Naive thymus-derived CD4-positive, alpha-beta T cell (primary cell): Measurements from ENCODE around the gene ACAP2. TPM values are rescaled to one million over a fixed set of nuclear protein-coding genes. Genes with fewer than 3 reads are reported as not detected.

ENCODE experiments used
- ATAC-seq: fragments of 150-1000 bp; cut with Tn5 transposase; 2 replicates; pipeline ENCODE4 v1.10.0; 2021; ENCODE audit warnings: mild to moderate bottlenecking, moderate library complexity
- CTCF ChIA-PET: fragments of 350-600 bp; sonication (Branson Sonifier 250); formaldehyde crosslinking; loops from one replicate; lab custom pipeline; 2021; ENCODE audit warnings: antibody characterized with exemption; lab: Charles Lee
- POLR2A ChIA-PET: fragments of 350-600 bp; sonication (Branson Sonifier 250); formaldehyde crosslinking; loops from one replicate; lab custom pipeline; 2021; ENCODE audit warnings: antibody characterized with exemption, inconsistent platforms; lab: Charles Lee
- DNase-seq, 9 donors: peaks; one replicate each; pipeline versions ENCODE4 v3.0.0 to v3.0.0-alpha.2; 2020 to 2022; ENCODE audit warnings: mixed read lengths in 1 of 9
- H3K27ac ChIP-seq: one replicate; pipeline ENCODE4 v1.7.0; 2013; ENCODE audit warnings: mild to moderate bottlenecking, low read depth, low read length, moderate library complexity
- H3K27me3 ChIP-seq, 2 donors: one replicate each; pipeline ENCODE4 v1.7.0; 2013; ENCODE audit warnings: low read length in 2 of 2, mild to moderate bottlenecking in 2 of 2, moderate library complexity in 2 of 2; ENCODE audit not compliant: control insufficient read depth in 2 of 2, insufficient read depth in 2 of 2
- H3K36me3 ChIP-seq, 3 experiments: 1 replicate in 2 of 3; 2 replicates in 1 of 3; pipeline ENCODE4 v1.7.0; 2013; ENCODE audit warnings: low read length in 3 of 3, mild to moderate bottlenecking in 3 of 3, moderate library complexity in 1 of 3; ENCODE audit not compliant: insufficient read depth in 3 of 3, control insufficient read depth in 2 of 3
- H3K4me1 ChIP-seq, 2 donors: one replicate each; pipeline ENCODE4 v1.7.0; 2013; ENCODE audit warnings: low read length in 2 of 2, mild to moderate bottlenecking in 2 of 2, moderate library complexity in 1 of 2; ENCODE audit not compliant: control insufficient read depth in 2 of 2, insufficient read depth in 2 of 2
- H3K4me3 ChIP-seq: 2 replicates; pipeline ENCODE4 v1.7.0; 2013; ENCODE audit warnings: mild to moderate bottlenecking, low read length
- H3K9me3 ChIP-seq, 3 experiments: 1 replicate in 2 of 3; 2 replicates in 1 of 3; pipeline ENCODE4 v1.7.0; 2013; ENCODE audit warnings: low read length in 3 of 3; ENCODE audit not compliant: control insufficient read depth in 2 of 3
- H3K27ac Mint-ChIP-seq, 9 donors: one replicate each; pipeline ENCODE4 v1.8.0; 2020 to 2022; ENCODE audit warnings: mixed read lengths in 9 of 9, mild to moderate bottlenecking in 8 of 9, moderate library complexity in 5 of 9, inconsistent platforms in 2 of 9
- H3K27me3 Mint-ChIP-seq, 5 donors: one replicate each; pipeline ENCODE4 v1.8.0; 2021 to 2022; ENCODE audit warnings: mixed read lengths in 5 of 5, mild to moderate bottlenecking in 1 of 5
- H3K36me3 Mint-ChIP-seq, 5 donors: one replicate each; pipeline ENCODE4 v1.8.0; 2020 to 2022; ENCODE audit warnings: mixed read lengths in 5 of 5, mild to moderate bottlenecking in 3 of 5, inconsistent platforms in 1 of 5
- H3K4me1 Mint-ChIP-seq, 7 donors: one replicate each; pipeline ENCODE4 v1.8.0; 2020 to 2022; ENCODE audit warnings: mixed read lengths in 7 of 7, mild to moderate bottlenecking in 3 of 7, inconsistent platforms in 1 of 7
- H3K4me3 Mint-ChIP-seq, 10 donors: one replicate each; pipeline ENCODE4 v1.8.0; 2020 to 2022; ENCODE audit warnings: mild to moderate bottlenecking in 10 of 10, mixed read lengths in 10 of 10, moderate library complexity in 6 of 10, inconsistent platforms in 2 of 10
- H3K9me3 Mint-ChIP-seq, 11 donors: one replicate each; pipeline ENCODE4 v1.8.0; 2020 to 2022; ENCODE audit warnings: mixed read lengths in 11 of 11, mild to moderate bottlenecking in 4 of 11, inconsistent platforms in 1 of 11, moderate library complexity in 1 of 11
- intact Hi-C, 2 donors: fragments of 100-400 bp; cut with micrococcal nuclease; formaldehyde crosslinking; loops; one replicate each; pipeline ENCODE4 v1.15.1; 2023
- polyA plus RNA-seq, 2 donors: library from polyadenylated mRNA; unstranded; fragments of 300-500 nt; fragmentation: Illumina TruSeq; gene quantifications; one replicate each; pipeline ENCODE4 v1.2.3, GENCODE V29; 2021
- total RNA-seq, 6 experiments: library from RNA in 5 of 6; stranded (reverse) in 5 of 6; gene quantifications; 1 replicate in 5 of 6; 2 replicates in 1 of 6; pipeline ENCODE4 v1.2.3 and lab custom pipeline; 2021 to 2026

The ACAP2 gene
- total and polyA plus RNA-seq, 7 experiments from 2014 or later: 40.1 to 111 (median 72.6) TPM

- no peaks in the 10 kb centered on the region for H3K27me3 ChIP-seq
- Mint-ChIP-seq H3K9me3 (no peaks in the 10 kb centered on the region), H3K27ac (peak overlapping the region; percentile 68 to 90 (median 82)), H3K27me3 (no peaks in the 10 kb centered on the region), H3K4me3 (peak overlapping the region; percentile 17 to 68 (median 56)), H3K36me3 (no peaks in the 10 kb centered on the region), H3K4me1 (peaks cover 12 to 20% (median 18%) of the 10 kb centered on the region in 7 donors)
- peak in 4 of 9 donors; percentile 17 to 25 (median 22) for DNase-seq
- POLR2A ChIA-PET: interaction anchor here (0.6 to 1.2 kb wide), 6 partner anchors 11 to 587 kb away, joined by 3 to 5 read pairs (median 3); partner anchors contain the start of genes LSG1 and XXYLT1
- H3K36me3 ChIP-seq: no peaks in the 10 kb centered on the region
- intact Hi-C loops: loop anchor here (1.0 kb wide), 3 partner anchors 152 to 573 kb away; partner anchors contain the start of gene FAM43A (in 1 of the 2)
- no peak overlapping the region for H3K4me3 ChIP-seq
- peaks cover 17 to 19% of the 10 kb centered on the region in 2 donors for H3K4me1 ChIP-seq
- peak overlapping the region; percentile 73 for H3K27ac ChIP-seq
- CTCF ChIA-PET: interaction anchor here (0.9 to 1.6 kb wide), 6 partner anchors 12 to 587 kb away, joined by 3 to 4 read pairs (median 4); partner anchors contain the start of gene XXYLT1
- no peaks in the 10 kb centered on the region for H3K9me3 ChIP-seq
- no peak for ATAC-seq
Measured at GRCh38 chr3:195258449-195259153, 184.2 kb downstream of the ACAP2 start.

GRCh38 chr3:195257454-195258448 lies 185.1 kb downstream of the ACAP2 start:
- POLR2A ChIA-PET: interaction anchor here (0.5 to 1.4 kb wide), 4 partner anchors 13 to 1088 kb away, joined by 3 to 5 read pairs (median 4); partner anchors contain the start of genes LSG1 and XXYLT1
- Mint-ChIP-seq H3K4me3 (peak overlapping the region in 5 of 10 donors; percentile 21 to 68 (median 58)), H3K9me3 (no peaks in the 10 kb centered on the region), H3K4me1 (peaks cover 12 to 20% (median 17%) of the 10 kb centered on the region in 7 donors), H3K27me3 (no peaks in the 10 kb centered on the region), H3K36me3 (no peaks in the 10 kb centered on the region), H3K27ac (peak overlapping the region in 8 of 9 donors; percentile 71 to 90 (median 83))
- no peak for ATAC-seq
- H3K27ac ChIP-seq: no peak overlapping the region
- no peaks in the 10 kb centered on the region for H3K27me3 ChIP-seq
- CTCF ChIA-PET: interaction anchor here (1.1 to 1.6 kb wide), 5 partner anchors 14 to 586 kb away, joined by 4 to 6 read pairs (median 4); partner anchors contain the start of gene XXYLT1
- no peak overlapping the region for H3K4me3 ChIP-seq
- no peaks in the 10 kb centered on the region for H3K36me3 ChIP-seq
- intact Hi-C loops: no loop called here
- peaks cover 17 to 19% of the 10 kb centered on the region in 2 donors for H3K4me1 ChIP-seq
- no peaks in the 10 kb centered on the region for H3K9me3 ChIP-seq
- peak in 1 of 9 donors; percentile 20 for DNase-seq

- Mint-ChIP-seq H3K4me3 (no peak overlapping the region), H3K4me1 (peaks cover 13 to 20% (median 18%) of the 10 kb centered on the region in 7 donors), H3K27ac (peak overlapping the region in 6 of 9 donors; percentile 32 to 84 (median 72)), H3K9me3 (peaks cover 0 to 2% (median 0%) of the 10 kb centered on the region in 11 donors), H3K36me3 (no peaks in the 10 kb centered on the region), H3K27me3 (no peaks in the 10 kb centered on the region)
- ATAC-seq: no peak
- intact Hi-C loops: no loop called here
- H3K27me3 ChIP-seq: no peaks in the 10 kb centered on the region
- no peaks in the 10 kb centered on the region for H3K36me3 ChIP-seq
- DNase-seq: peak in 1 of 9 donors; percentile 19
- POLR2A ChIA-PET: interaction anchor here (1.4 kb wide), 1 partner anchor 586 kb away, joined by 3 read pairs; no protein-coding TSS in a partner anchor
- no peak overlapping the region for H3K27ac ChIP-seq
- no peaks in the 10 kb centered on the region for H3K9me3 ChIP-seq
- H3K4me1 ChIP-seq: peaks cover 17 to 19% of the 10 kb centered on the region in 2 donors
- no peak overlapping the region for H3K4me3 ChIP-seq
- CTCF ChIA-PET: interaction anchor here (1.3 kb wide), 1 partner anchor 574 kb away, joined by 6 read pairs; no protein-coding TSS in a partner anchor
Measured at GRCh38 chr3:195256639-195257453, 186.0 kb downstream of the ACAP2 start.

- ATAC-seq (no peak), DNase-seq (peak in 1 of 9 donors; percentile 19)
- H3K4me3 ChIP-seq: no peak overlapping the region
- Mint-ChIP-seq H3K9me3 (peaks cover 0 to 2% (median 0%) of the 10 kb centered on the region in 11 donors), H3K27ac (peak overlapping the region in 2 of 9 donors; percentile 32 to 52), H3K4me3 (peak overlapping the region in 1 of 10 donors; percentile 31), H3K4me1 (peaks cover 14 to 19% (median 17%) of the 10 kb centered on the region in 7 donors), H3K27me3 (no peaks in the 10 kb centered on the region), H3K36me3 (no peaks in the 10 kb centered on the region)
- CTCF ChIA-PET: interaction anchor here (0.6 to 1.8 kb wide), 4 partner anchors 11 to 585 kb away, joined by 3 to 5 read pairs (median 4); no protein-coding TSS in a partner anchor
- POLR2A ChIA-PET: no interaction called here
- H3K36me3 ChIP-seq: no peaks in the 10 kb centered on the region
- intact Hi-C loops: no loop called here
- peaks cover 11% of the 10 kb centered on the region in 2 donors for H3K4me1 ChIP-seq
- H3K9me3 ChIP-seq: no peaks in the 10 kb centered on the region
- no peak overlapping the region for H3K27ac ChIP-seq
- H3K27me3 ChIP-seq: no peaks in the 10 kb centered on the region
Measured at GRCh38 chr3:195255571-195256501, 187.0 kb downstream of the ACAP2 start.

- H3K4me1 Mint-ChIP-seq: peaks cover 15 to 23% (median 20%) of the 10 kb centered on the region in 7 donors
- H3K27ac Mint-ChIP-seq: no peak overlapping the region
- peak in 1 of 9 donors; percentile 19 for DNase-seq
Measured at GRCh38 chr3:195255176-195255500, 187.7 kb downstream of the ACAP2 start.

More at GRCh38 chr3:195255176-195255500, 187.7 kb downstream of the ACAP2 start:
- no peak overlapping the region for H3K27ac ChIP-seq
- H3K4me3 ChIP-seq: no peak overlapping the region
- no peaks in the 10 kb centered on the region for H3K27me3 ChIP-seq
- H3K36me3 Mint-ChIP-seq: peaks cover 0 to 3% (median 0%) of the 10 kb centered on the region in 5 donors
- CTCF ChIA-PET: interaction anchor here (0.6 to 1.8 kb wide), 4 partner anchors 12 to 584 kb away, joined by 3 to 5 read pairs (median 4); no protein-coding TSS in a partner anchor
- intact Hi-C loops: no loop called here
- H3K9me3 ChIP-seq: no peaks in the 10 kb centered on the region
- no peak for ATAC-seq
- H3K27me3 Mint-ChIP-seq: no peaks in the 10 kb centered on the region
- H3K4me3 Mint-ChIP-seq: no peak overlapping the region
- peaks cover 0 to 2% (median 0%) of the 10 kb centered on the region in 11 donors for H3K9me3 Mint-ChIP-seq
- H3K36me3 ChIP-seq: no peaks in the 10 kb centered on the region
- POLR2A ChIA-PET: no interaction called here
- H3K4me1 ChIP-seq: peaks cover 6 to 10% of the 10 kb centered on the region in 2 donors
